HG03469 (cell line): ENCODE data around the gene FLVCR2.

Source experiments
- ATAC-seq: cut with Tn5 transposase; IDR thresholded peaks from one replicate; pipeline ENCODE4 v1.9.1; 2021; ENCODE audit warnings: mild to moderate bottlenecking, moderate library complexity, moderate number of reproducible peaks; ENCODE audit not compliant: unreplicated experiment

FLVCR2 gene

DNA sequence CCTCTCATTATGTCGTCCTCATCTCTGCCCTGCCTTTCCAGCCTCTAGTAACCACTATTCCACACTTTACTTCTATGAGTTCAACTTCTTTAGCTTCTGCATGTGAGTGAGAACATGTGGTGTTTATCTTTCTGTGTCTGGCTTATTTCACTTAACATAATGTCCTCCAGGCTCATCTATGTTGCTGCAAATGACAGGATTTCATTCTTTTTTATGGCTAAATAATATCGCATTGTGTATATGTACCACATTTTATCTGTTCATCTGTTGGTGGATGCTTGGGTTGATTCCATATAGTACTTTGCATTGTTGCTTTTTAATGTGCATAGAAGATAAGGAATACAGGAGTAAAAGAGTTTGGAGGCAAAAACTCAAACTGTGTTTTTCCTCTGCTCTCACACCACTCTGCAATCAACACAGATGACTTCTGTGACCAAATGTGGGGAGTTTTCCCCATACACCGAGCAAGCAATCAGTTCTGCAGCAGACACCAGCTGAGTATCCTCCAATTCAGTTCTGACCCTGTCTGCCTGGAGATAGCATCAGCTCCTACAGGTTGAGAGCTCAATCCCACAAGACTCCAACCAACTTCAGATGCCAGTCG lies 24.6 kb upstream of the FLVCR2 start:
- ATAC-seq = no peak

- no peak for ATAC-seq
Observed at GRCh38 chr14:75554482-75554881, 23.9 kb upstream of the FLVCR2 start.

- no peak for ATAC-seq
Observed at GRCh38 chr14:75558440-75558839, 20.0 kb upstream of the FLVCR2 start.

DNA sequence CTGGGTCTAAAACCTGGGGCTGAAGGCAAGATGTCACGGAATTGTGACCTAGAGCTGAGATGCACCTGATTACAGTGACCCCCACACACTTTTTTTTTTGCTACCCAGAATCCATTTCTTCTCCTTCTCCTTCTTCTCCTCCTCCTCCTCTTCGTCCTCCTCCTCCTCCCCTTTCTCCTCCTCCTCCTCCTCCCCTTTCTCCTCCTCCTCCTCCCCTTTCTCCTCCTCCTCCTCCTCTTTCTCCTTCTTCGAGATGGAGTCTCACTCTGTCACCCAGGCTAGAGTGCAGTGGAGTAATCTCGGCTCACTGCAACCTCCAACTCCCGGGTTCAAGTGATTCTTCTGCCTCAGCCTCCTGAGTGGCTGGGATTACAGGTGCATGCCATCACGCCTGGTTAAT lies 19.4 kb upstream of the FLVCR2 start:
- ATAC-seq = no peak

GRCh38 chr14:75559451-75560222 lies 18.8 kb upstream of the FLVCR2 start:
- ATAC-seq = no peak

- ATAC-seq = peak; percentile 50
Observed at GRCh38 chr14:75561013-75561432, 17.4 kb upstream of the FLVCR2 start.

GRCh38 chr14:75562089-75562488 lies 16.3 kb upstream of the FLVCR2 start:
- ATAC-seq = no peak

DNA sequence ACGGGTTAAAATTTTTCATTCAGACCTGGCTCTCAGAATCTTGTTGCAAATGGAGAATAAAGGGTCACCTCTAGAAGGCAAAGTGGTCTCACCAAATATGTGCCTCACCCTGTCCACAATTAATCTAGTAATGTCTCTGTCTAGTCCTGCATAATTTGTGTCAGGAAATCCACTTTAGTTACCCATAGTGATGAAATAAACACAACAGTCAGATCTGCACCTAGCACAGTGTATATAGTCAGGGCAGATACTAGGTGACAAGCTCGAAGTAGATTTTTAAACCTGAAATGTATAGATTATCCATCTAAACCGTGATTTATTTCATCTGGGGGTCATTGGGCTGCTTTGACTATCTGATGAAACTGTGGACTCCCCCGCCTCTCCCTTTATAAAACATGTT lies 15.9 kb upstream of the FLVCR2 start:
- ATAC-seq = no peak

DNA sequence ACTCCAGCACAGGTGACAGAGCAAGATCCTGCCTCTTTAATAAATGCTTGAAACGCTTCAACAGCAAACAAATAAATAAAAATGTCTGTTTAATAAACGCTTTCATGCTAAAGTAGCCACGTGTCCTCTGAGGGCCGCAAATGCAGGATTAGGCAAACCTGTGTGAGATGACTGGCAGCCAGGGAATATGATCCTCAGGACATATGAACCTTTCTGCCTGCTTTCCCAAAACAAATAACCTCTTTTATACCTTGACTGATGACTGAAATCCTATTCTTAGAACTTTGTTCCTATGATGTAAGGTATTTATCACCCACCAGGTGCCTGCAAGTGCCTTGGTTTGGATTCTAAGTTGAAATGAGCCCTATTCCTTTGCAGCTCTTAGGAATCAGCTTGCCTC lies 14.5 kb upstream of the FLVCR2 start:
- ATAC-seq = no peak

DNA sequence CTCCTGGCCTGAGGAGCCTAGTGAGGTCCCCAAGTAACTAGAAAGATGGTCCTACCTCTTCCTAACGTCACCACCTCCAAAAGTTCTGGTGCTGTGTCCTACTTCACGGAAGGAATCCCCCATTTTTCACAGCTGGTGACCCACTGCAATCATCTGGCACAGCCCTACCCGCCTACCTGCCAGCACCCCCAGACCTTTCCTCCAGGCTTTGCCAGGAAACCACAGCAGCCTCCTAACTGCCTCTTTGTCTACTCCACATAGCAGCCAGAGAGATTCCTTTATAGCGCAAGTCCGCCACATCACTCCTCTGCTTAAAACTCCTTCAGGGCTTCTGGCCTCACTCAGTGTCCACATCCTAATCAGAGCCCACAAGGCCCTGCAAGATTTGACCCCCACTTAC lies 13.4 kb upstream of the FLVCR2 start:
- no peak for ATAC-seq

DNA sequence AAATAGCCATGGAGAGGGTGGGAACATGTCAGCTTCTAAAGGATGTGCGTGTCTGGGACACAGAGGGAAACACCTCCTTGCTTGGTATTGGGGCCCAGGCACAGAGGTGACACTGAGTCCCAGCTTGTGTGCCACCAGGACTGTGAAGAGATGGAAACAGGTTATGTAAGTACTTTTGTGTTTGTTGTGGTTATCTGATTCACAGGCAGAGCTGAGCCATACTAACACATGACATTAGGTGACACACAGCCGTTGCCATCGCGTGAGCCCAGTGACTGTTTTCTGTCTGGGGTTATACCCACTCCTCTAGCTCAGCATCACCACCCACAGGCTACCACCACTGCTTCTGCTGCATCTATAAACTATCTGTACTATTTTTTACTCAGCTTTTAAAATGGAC lies 12.1 kb upstream of the FLVCR2 start:
- no peak for ATAC-seq

GRCh38 chr14:75566752-75567151 lies 11.7 kb upstream of the FLVCR2 start:
- no peak for ATAC-seq

GRCh38 chr14:75568140-75568539 lies 10.3 kb upstream of the FLVCR2 start:
- no peak for ATAC-seq

DNA sequence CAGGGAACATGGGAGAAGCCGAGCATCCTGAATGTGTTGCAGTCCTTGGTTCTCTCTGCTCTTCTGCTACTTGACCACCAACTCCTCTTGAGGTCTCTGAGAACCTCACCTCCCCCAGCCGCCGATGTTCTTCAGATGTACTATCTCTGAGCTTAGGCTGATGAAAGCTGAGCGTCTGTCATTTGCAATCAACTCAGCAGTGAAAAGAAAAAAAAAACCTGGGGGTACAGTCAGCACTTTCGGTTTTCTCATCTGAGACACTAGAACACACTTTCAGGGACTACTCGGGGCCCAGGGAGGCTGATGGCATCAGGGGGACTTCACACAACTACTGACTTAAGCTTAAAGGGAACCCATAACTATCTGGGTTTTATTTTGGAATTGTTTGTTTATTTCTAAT lies 9.6 kb upstream of the FLVCR2 start:
- ATAC-seq = no peak

DNA sequence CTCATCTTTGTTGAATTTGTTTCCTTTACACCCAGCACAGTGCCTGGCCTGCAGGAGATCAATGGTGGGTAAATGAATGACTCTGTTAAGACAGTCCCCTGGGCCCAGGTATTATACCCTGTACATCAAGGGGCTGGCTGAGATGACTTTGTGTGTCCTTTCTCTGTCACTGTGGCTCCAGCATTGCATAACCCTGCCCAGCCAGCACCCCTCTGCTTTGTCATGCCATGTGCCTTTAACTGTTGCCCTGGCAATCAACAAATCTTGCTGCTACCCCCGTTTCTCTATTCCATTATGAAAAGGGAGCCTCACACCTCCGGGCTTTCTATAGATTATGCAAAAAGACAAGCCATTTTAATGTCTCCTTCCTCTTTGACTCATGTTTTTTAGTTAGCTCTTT lies 7.6 kb upstream of the FLVCR2 start:
- ATAC-seq = no peak

GRCh38 chr14:75572104-75572503 lies 6.3 kb upstream of the FLVCR2 start:
- no peak for ATAC-seq

- ATAC-seq = no peak
Observed at GRCh38 chr14:75577090-75577489, 1.3 kb upstream of the FLVCR2 start.

DNA sequence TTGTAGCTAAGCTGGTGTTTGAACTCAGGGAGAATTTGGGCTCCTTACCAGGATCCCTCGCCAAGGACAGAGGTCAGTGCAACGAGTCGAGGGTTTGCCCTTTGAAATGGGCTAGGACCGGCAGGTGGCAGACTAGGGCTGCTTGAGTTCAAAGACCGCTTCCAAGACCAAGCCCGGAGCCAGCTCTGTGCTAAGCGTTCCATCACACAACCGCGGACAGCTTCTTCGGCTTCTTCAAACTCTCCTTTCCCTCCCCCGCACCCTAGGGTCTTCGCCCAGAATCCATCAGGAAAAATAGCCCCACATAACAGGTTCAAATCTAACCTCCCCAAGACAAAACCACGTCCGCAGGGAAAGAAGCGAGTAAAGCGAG lies 705 bp upstream of the FLVCR2 start:
- ATAC-seq = no peak

DNA sequence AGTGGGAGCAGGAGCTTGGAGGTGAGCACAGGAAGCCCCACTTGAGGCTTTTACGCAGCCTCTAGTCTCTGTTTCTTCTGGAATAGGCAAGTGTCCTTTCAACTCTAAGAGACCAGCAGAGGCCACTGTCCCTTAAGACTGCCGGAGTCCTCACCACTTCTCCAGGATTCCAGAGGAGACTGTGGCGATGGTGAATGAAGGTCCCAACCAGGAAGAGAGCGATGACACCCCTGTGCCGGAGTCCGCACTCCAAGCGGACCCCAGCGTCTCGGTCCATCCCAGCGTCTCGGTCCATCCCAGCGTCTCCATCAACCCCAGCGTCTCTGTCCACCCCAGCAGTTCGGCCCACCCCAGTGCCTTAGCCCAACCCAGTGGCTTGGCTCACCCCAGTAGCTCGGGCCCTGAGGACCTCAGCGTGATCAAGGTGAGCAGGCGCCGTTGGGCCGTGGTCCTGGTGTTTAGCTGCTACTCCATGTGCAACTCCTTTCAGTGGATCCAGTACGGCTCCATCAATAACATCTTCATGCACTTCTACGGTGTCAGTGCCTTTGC lies 442 bp downstream of the FLVCR2 start:
- no peak for ATAC-seq

DNA sequence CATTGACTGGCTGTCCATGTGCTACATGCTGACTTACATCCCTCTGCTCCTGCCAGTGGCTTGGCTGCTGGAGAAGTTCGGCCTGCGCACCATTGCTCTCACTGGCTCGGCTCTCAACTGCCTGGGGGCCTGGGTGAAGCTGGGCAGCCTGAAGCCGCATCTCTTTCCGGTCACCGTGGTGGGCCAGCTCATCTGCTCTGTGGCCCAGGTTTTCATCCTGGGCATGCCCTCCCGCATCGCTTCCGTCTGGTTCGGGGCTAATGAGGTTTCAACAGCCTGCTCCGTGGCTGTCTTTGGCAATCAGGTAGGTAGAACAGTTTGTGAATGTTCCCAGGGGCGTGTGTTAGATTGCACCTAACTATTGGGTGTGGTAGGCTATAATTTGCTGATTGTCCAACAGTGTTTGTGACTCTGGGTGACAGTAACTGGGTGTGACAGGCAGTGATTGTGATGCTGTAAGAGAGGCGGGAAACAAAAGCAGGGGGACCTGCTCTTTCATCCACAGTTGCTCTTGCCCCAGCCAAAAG lies 981 bp downstream of the FLVCR2 start:
- ATAC-seq = no peak

DNA sequence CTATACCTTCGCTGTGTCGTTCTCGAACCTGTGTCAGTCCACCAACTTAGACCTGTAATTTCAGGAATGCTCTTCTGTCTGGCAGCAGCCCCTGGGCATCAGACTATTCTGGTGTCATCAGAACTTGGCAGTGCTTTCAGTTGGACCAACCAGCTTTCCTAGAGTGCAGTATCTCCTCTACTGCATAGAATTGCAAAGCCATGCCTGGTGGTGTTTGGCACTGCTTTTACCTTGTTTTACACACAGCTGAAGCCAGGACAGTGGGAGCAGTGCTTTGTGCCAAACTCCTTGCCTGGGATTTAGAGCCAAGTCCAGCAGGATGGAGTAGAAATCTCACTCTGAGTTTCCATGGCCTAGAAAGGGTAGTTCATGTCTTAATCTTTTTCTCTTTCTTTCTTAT lies 1.5 kb downstream of the FLVCR2 start:
- no peak for ATAC-seq

DNA sequence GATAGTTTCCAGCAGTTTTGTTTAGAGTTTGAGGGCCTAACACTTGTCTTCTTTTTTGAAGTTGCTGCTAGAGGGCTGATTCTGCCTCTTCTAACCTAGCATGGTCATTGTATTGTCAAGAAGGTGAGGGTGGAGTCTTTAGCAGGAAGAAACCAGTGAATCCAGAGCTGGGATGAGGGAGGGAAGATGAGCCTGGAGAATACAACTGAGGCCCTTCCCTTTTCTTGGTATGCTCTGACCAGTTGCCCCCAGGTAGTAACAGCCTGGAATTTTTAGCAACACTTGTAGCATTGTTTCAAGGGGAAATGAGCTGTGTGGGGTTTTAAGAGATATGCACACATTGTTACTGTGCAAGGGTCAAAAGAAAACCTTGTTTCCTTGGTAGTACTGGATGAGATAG lies 9.0 kb downstream of the FLVCR2 start:
- ATAC-seq = no peak
